HFFc6 (cell line): ENCODE data around the gene PLXDC2. TPM values are rescaled to one million over a fixed set of nuclear protein-coding genes. Genes with fewer than 3 reads are reported as not detected.

Source experiments
- DNase-seq: peaks from one replicate; pipeline ENCODE4 v3.0.0-alpha.2; 2018
- H3K27ac Mint-ChIP-seq: 2 replicates; pipeline ENCODE4 v1.8.0; 2020; ENCODE audit warnings: mild to moderate bottlenecking, mixed read lengths
- H3K27me3 Mint-ChIP-seq: 2 replicates; pipeline ENCODE4 v1.8.0; 2021; ENCODE audit warnings: mild to moderate bottlenecking, moderate library complexity, mixed read lengths; ENCODE audit not compliant: insufficient read depth
- H3K36me3 Mint-ChIP-seq: 2 replicates; pipeline ENCODE4 v1.8.0; 2021; ENCODE audit warnings: low read depth, mixed read lengths
- H3K4me1 Mint-ChIP-seq: 2 replicates; pipeline ENCODE4 v1.8.0; 2020; ENCODE audit warnings: low read depth, mixed read lengths
- H3K4me3 Mint-ChIP-seq: 2 replicates; pipeline ENCODE4 v1.8.0; 2020; ENCODE audit warnings: mild to moderate bottlenecking, moderate library complexity, mixed read lengths
- H3K9me3 Mint-ChIP-seq: 2 replicates; pipeline ENCODE4 v1.8.0; 2020; ENCODE audit warnings: mild to moderate bottlenecking, mixed read lengths
- total RNA-seq, 6 experiments: library from RNA; stranded (reverse); fragmentation: NEBNext Ultra II Directional; extraction: Animal tissue kit (Norgen Biotek cat#: 25700); gene quantifications; 2 replicates in 1 of 6; 3 replicates in 5 of 6; pipeline ENCODE4 v1.2.3, GENCODE V29; 2021
- TF ChIP-seq, protein P1 (sequence below): fragments of 200-600 bp; sonication (generic); IDR thresholded peaks from 2 replicates; pipeline ENCODE4 v1.5.0; 2021; ENCODE audit warnings: antibody characterized with exemption, mild to moderate bottlenecking

The PLXDC2 gene
- total RNA-seq, 6 experiments from 2014 or later = 0.17 to 2.3 (median 0.36) TPM

DNA sequence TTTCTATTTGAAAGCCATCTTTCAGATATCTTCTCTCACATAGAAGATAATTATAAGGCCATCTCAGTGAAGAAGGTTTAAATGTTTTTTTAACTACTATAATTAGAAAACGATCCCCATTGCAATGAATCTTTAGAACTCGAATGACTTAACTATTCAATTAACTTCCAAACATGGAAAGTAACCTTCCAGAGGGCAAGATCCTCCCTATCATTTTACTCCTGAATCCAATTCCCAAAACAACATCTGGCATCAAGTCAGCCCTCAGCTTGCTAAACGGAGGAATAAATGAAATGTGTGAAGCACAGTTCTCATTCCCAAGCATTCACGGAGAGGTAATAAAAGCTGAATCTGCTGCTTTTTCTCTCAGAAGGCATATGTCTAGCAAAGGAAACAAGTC, 293.4 kb downstream of the PLXDC2 start:
- DNase-seq = no peak
- Mint-ChIP-seq H3K4me1 (no peaks in the 10 kb centered on the region), H3K4me3 (no peak overlapping the region), H3K36me3 (peaks cover 5% of the 10 kb centered on the region; the same call in 1 of the 2 replicates), H3K27me3 (no peaks in the 10 kb centered on the region), H3K9me3 (peaks cover 21% of the 10 kb centered on the region), H3K27ac (no peak overlapping the region)
- TF ChIP-seq, protein P1, sequence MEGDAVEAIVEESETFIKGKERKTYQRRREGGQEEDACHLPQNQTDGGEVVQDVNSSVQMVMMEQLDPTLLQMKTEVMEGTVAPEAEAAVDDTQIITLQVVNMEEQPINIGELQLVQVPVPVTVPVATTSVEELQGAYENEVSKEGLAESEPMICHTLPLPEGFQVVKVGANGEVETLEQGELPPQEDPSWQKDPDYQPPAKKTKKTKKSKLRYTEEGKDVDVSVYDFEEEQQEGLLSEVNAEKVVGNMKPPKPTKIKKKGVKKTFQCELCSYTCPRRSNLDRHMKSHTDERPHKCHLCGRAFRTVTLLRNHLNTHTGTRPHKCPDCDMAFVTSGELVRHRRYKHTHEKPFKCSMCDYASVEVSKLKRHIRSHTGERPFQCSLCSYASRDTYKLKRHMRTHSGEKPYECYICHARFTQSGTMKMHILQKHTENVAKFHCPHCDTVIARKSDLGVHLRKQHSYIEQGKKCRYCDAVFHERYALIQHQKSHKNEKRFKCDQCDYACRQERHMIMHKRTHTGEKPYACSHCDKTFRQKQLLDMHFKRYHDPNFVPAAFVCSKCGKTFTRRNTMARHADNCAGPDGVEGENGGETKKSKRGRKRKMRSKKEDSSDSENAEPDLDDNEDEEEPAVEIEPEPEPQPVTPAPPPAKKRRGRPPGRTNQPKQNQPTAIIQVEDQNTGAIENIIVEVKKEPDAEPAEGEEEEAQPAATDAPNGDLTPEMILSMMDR = no peak

DNA sequence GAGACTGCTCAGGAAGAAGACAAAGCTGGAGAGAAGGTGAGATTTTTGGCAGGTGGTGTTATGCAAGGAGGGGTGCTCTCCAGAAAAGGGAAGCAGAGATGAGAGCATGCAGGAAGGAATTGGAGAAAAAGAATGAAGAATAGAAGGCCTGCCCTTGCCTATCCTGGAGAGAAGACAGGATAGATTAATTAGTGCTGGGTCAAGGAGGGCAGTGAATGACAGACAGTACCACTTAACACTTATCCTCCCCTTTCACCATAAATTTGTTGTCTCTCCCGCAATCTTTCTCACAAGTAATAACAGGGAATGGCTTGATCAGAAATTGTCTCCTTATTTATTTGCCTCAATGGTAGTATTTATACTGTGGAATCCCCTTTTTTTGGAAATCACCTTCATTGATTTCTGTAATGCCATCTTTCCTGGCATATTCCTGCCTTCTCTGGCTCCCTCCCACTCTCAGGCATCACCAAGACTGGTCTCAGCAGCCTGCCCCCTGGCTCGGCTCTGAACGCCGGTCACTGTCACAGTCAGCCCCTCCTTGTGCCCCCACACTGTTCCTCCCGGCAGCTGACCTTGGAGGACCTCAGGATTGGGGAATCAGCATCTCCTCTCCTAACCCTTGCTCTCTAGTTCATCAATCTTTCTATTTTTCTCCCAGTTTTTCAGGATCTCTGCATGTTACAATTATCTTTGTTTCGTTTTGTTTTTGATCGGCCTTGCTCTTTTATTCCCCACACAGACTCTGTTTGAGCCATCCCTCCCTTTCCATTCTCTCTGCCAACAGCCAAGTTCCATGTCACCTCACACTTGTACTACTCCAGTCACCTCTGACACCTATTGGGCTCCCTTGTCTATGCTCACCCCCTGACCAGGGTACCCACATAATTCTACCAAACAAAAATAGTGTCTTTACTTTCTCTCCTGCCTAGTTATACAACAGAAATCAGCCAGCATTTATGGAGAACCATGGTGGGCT, 294.2 kb downstream of the PLXDC2 start:
- H3K27me3 Mint-ChIP-seq = no peaks in the 10 kb centered on the region
- peaks cover 5% of the 10 kb centered on the region; the same call in 1 of the 2 replicates for H3K36me3 Mint-ChIP-seq
- peaks cover 22% of the 10 kb centered on the region for H3K9me3 Mint-ChIP-seq
- H3K27ac Mint-ChIP-seq = no peak overlapping the region
- TF ChIP-seq, protein P1 = no peak
- H3K4me1 Mint-ChIP-seq = no peaks in the 10 kb centered on the region
- no peak overlapping the region for H3K4me3 Mint-ChIP-seq
- DNase-seq = no peak

DNA sequence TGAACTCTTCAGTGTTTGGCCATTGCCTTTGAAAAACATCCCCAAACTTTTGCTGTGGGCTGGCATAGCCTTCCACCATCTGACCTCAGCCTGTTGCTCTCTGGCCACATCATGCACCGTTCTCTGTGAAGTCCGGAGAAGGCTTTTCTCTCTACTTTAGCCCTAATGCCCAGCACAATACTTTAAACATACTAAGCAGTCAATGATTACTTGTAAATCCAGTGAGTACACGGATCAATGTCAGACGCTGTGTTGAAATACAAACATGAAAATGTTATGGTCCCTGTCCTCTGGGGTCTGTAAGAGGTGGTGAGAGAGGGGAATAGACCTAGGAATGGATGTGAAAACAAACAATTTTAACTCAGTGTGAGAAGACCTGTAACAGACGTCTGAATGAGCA, 297.9 kb downstream of the PLXDC2 start:
- H3K27ac Mint-ChIP-seq = no peak overlapping the region
- H3K36me3 Mint-ChIP-seq = peaks cover 8% of the 10 kb centered on the region
- no peaks in the 10 kb centered on the region for H3K27me3 Mint-ChIP-seq
- H3K4me1 Mint-ChIP-seq = no peaks in the 10 kb centered on the region
- H3K4me3 Mint-ChIP-seq = no peak overlapping the region
- H3K9me3 Mint-ChIP-seq = peaks cover 41% of the 10 kb centered on the region
- DNase-seq = no peak
- TF ChIP-seq, protein P1 = no peak

DNA sequence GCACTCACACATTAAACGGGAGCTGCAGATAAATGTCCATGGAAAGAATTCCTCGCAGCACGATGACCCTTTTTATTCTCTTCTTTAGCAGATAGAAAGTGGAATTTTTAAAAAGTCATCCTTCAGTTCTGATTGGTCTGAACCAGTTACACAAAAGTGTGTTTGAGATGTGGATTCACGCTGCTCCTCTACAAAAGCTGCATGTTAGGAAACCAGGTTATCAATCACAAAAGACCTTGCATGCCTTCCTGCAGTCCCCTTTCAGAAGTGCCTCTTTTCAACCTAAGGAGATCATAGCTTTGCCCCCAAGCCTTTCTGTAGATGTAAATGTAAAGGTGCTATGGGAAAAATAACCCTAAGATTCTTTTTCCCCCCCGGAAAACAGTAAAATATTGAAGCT, 299.7 kb downstream of the PLXDC2 start:
- DNase-seq = no peak
- no peaks in the 10 kb centered on the region for H3K4me1 Mint-ChIP-seq
- TF ChIP-seq, protein P1 = no peak
- H3K27me3 Mint-ChIP-seq = no peaks in the 10 kb centered on the region
- peaks cover 48% of the 10 kb centered on the region for H3K9me3 Mint-ChIP-seq
- peaks cover 9% of the 10 kb centered on the region for H3K36me3 Mint-ChIP-seq
- H3K4me3 Mint-ChIP-seq = no peak overlapping the region
- no peak overlapping the region for H3K27ac Mint-ChIP-seq

DNA sequence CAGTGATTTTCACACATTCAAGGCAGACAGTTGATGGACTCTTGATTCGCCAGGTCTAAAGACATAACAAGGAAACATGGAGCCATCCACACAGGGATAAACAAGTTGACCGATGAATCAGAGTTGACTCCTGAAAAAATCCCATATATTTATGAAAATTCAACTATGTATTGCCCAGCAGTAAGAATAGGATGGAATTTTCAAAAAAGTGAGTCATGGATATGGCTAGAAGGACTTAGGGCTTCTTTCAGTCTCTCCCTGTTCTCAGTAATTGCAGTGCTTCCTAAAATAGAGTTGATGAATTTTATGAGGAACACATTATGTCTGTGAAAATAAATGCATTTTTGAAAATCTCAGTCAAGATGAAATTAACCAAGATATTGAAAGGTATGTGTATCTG, 301.2 kb downstream of the PLXDC2 start:
- peaks cover 59% of the 10 kb centered on the region for H3K9me3 Mint-ChIP-seq
- H3K36me3 Mint-ChIP-seq = peaks cover 14% of the 10 kb centered on the region
- no peaks in the 10 kb centered on the region for H3K27me3 Mint-ChIP-seq
- H3K4me1 Mint-ChIP-seq = no peaks in the 10 kb centered on the region
- TF ChIP-seq, protein P1 = no peak
- DNase-seq = no peak
- H3K4me3 Mint-ChIP-seq = no peak overlapping the region
- no peak overlapping the region for H3K27ac Mint-ChIP-seq
